Stimulated activated CD4-positive, alpha-beta T cell treated with anti-CD3 and anti-CD28 coated beads, Interleukin-4, amount 100 ng/mL, for 4 hours (primary cell): Measurements from ENCODE around the gene PREX1.

Experiments
- DNase-seq, 2 experiments: peaks; one replicate each; pipeline ENCODE4 v3.0.0-alpha.2; 2020

PREX1 gene

DNA sequence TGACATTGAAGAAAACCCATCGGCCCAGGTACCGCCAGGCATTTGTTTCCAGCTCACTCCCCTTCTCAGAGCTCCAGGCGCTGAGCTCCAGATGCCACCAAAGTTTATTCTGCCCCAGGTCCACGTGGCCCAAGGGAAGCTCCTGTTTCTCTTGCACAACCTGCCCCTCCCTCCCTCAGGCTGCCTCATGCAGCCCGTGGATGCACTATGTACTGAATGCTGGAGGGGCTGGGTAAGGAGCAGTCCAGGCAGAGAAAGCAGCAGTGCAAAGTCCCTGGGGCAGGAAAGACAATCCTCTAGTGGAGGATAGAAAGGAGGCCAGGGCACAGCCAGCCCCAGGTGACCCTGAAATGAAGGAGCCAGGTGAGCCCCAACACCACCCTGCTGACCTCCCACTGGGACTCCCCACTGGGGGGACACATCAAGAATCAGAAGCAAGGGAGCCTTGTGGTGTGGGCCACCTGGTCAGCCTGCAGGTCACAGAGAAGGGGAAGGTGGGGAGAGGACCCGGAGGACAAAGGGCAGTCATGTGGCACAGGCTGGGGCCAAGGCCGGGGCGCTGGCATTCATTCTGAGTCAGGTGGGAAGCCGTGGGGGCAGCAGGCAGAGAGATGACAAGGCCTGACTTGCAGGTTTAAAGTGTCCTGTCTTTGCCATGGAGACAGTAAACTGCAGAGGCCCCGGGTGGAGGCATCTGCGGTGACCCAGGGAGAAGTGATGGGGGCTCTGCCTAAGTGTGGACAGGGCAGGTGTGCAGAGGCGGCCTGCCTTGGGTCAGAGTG is 230.1 kb downstream of the PREX1 start:
- no peak for DNase-seq

DNA sequence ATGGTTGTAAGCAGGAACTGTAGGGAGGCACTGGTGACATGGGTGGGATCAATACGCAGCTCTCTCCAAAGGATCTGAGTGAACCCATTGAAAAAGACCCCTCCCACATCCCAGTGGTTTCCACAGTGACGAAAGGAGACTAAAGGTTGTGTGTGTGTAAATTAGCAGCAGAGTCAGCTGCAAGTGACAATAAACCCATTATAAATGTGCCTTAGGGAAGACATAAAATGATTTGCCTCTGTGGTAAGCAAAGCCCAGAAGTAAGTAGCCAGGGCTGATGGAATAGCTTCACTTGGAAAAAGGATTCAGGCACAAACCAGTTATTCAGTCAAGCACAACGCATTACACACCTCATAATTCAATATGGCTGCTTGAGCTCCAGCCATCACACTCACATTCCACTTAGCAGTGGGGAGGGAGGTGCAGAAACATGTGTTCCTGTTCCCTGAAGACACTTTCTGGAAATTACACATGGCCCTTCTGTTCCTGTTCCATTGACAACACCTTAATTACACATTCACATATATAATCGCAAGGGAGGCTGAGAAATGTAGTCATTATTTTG is 231.4 kb downstream of the PREX1 start:
- DNase-seq: no peak

DNA sequence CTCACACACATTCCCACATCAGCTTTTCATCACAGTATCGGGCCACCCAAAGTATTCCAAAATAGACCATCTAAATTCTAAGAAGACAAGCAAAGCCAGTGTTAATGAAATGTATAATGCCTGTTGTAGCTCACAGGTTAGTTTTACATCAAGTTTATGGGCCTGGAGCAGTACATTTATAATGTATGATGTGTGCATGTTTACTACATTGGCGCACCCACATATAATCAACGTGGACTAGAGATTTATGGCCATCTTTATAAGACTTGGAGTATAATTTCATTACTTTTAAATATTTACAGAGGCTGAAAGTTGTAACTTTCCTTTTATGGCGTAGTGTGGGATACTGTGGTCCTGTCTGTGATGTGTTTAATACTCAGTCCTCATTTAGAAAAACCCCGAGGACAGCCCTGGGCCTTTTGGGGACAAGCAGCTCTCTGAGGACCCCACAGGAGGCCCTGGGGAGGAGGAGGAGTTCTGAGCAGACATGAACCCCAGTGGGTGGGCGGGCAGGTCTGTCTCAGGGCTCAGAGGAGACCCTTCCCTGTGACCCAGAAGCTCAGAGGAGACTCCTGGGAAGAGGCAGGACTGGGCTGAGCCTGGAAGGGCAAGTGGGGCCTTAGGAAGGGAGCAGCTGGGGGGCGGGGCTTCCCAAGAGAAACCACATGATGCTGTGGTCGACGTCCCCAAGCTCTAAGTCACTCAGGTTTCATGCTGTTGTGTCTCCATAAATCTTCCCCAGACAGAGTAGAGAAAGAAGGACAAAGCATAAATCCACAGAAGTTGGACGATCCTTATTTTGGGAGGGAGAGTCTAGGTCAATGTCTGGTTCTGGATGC is 232.1 kb downstream of the PREX1 start:
- no peak for DNase-seq

DNA sequence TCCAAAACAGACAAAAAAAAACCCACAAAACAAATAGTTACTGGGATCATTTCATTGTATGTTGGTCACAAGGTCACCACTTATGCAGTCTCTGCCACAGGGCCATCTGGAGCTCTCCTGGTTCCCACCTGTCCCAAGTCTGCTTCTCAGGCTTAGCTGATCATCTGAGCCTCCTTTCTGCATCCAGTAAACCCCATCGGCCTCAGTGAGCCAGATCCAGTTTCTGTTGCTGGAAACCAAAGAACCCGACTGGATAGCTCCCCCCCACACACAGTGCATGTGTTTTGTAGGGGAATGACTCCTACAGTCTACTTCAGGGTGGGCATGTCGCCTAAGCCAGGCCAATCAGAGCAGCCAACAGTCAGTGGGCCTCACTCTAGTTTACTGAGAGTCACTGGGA is 233.3 kb downstream of the PREX1 start:
- no peak for DNase-seq

DNA sequence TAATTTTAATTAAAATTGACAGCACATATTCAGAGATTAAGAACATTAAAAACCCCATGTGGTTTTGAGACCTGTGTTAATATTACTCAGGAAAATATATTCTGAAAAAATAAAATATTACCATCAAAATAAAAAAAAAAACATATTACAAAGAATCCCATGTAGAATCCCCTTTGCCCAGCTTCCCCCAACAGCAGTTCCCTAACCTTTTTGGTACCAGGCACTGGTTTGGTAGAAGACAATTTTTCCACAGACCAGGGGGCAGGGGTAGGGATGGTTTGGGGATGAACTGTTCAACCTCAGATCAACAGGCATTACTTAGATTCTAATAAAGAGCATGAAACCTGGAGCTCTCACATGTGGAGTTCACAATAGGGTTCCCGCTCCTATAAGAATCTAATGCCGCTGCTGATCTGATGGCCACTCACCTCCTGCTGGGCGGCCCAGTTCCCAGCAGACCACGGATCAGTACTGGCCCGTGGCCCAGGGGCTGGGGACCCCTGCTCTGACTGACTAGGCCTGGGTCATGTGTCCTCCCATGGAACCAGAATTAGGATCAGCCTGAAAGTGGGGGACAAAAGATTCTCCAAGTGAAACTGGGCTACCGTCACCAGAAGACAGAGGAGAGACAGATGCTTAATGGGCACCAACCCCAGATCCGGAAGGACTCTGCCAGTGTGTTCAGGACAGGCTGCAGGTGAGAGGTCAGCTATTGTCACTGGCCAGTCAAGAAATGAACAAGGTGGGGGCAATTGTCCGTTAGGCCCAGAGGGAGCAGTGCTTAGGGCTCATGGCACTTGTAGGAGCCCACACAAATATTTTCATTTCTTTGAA is 235.5 kb downstream of the PREX1 start:
- DNase-seq: no peak

DNA sequence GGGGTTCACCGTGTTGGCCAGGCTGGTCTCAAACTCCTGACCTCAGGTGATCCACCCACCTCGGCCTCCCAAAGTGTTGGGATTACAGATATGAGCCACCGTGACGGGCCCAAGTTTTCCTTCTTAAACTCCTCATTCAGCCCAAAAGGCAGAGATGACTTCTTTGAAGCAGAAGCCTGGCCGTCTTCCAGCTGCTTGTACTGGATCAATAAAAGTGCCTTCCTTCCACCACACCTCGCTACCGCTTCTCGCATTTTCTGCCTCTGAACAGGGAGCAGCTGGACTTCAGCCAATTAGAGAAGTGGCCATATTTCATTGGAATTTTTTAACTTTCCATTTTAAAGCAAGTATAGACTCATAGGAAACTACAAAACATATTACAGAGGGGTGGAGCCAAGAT is 241.1 kb downstream of the PREX1 start:
- no peak for DNase-seq

DNA sequence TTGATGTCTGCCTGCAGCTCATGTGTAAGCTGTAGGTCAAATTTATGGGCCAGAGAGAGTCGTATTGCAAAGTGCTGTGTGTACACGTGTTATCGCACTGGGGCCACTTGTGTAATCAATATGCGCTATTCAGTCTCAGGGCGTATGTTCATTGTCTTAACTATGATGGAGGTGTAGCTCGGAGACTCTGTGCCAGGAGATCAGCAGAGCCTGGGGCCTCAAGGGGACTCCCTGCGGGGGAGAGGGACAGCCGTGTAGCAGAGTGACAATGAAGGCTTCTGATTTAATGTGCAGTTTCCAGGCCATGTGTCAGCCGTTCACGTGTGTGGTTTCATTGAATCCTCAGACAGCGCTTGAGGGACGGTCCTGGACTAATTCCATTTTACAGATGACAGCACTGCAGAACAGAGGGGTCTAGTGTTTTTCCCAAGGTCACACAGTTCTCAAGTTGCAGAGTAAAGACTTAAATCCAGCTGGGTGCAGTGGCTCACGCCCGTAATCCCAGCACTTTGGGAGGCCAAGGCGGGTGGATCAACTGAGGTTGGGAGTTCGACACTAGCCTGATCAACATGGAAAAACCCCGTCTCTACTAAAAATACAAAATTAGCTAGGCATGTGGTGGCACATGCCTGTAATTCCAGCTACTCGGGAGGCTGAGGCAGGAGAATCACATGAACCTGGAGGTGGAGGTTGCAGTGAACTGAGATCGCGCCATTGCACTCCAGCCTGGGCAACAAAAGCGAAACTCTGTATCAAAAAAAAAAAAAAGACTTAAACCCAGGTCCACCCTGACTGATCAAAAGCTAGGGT is 242.5 kb downstream of the PREX1 start:
- DNase-seq: no peak

DNA sequence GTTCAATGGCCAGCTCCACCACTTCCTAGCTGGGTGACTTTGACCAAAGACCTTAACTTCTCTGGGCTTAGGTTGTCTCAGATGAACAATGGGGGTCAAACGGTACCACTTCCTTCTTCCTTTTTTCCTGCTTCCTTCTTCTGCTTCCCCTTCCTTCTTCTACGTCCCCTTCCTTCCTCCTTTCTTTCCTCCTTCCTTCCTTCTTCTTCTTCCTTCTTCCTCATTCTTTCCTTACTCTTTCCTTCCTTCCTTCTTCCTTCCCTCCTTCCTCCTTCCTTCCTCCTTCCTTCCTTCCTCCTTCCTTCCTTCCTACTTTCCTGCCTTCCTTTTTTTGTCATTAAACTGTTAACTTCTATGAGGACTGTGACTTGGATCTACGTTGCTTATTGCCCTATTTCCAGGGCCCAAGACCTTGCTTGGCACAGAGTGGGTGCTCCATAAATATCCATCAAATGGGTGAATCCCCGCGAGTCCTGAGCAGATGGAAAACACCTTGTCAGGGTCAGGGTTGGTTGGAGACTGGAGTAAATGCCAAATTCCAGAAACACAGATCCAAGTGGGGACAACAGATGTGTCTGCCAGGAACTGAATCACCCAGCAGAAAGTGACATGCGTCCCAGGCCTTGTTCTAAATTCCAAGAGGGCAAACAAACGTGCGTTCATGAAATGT is 243.3 kb downstream of the PREX1 start:
- DNase-seq: no peak

DNA sequence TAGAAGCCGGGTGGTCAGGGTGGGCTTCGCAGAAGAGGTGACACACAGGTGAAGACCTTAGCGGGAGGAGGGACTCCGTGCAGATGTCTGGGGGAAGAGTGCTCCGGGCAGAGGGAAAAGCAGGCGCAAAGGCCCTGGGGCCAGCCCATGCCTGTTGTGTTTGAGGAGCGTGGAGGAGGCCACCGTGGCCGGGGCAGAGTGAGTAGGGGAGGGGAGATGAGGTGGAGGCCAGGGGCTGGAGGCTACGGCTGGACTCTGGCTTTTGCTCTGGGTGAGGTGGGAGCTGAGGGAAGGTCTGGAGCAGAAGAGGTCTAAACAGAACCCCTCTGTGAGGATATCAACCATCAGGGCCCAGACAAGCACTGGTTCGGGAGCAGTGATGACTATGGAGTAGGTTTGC is 244.0 kb downstream of the PREX1 start:
- no peak for DNase-seq

DNA sequence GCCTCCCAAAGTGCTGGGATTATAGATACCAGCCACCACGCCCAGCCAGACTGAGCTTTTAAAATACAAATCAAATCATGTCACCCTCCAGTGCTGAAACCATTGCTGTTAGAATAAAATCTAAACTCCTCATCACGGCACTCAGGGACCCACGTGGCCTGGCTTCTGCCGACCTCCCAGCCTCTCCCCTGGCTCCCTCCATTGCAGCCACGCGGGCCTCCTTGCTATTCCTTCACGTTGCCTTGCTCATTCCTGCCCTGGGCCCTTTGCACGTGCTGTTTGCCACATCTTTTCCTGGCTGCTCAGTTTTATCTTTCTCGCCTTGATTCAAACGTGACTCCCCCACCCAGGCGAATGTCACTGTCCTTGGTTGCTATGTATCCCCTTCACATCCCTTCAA is 244.6 kb downstream of the PREX1 start:
- no peak for DNase-seq

DNA sequence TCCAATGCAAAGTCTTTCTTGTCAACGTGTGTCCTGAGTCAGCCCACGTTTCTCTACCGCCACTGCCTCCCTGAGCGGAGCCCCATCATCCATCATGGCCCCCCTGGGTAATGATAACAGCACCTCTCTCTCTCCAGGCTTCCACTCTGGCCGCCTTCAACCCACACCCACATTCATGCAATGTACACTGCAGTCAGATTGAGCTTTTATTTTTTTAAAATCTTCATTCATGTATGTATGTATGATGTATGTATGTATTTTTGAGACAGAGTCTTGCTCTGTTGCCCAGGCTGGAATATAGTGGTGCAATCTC is 245.2 kb downstream of the PREX1 start:
- DNase-seq: no peak

DNA sequence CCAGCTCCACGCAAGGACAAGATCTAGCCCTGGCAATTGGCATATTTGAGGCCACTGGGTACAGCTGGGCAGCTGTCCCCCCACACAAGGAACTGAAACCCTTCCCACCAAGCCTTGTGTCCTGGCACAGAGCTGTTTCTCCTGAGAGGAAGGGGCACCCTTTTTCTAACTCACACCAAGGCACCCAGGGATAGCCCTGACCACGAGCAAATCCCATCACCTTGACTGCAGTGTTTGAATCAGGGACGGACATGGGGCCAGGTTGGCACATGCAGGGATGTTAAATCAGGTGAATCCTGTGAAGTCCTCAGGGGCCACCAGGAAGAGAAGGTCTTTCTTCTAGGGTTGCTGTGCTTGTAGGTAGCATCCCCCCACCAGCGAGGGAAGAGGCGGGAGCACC is 246.6 kb downstream of the PREX1 start:
- DNase-seq: no peak

DNA sequence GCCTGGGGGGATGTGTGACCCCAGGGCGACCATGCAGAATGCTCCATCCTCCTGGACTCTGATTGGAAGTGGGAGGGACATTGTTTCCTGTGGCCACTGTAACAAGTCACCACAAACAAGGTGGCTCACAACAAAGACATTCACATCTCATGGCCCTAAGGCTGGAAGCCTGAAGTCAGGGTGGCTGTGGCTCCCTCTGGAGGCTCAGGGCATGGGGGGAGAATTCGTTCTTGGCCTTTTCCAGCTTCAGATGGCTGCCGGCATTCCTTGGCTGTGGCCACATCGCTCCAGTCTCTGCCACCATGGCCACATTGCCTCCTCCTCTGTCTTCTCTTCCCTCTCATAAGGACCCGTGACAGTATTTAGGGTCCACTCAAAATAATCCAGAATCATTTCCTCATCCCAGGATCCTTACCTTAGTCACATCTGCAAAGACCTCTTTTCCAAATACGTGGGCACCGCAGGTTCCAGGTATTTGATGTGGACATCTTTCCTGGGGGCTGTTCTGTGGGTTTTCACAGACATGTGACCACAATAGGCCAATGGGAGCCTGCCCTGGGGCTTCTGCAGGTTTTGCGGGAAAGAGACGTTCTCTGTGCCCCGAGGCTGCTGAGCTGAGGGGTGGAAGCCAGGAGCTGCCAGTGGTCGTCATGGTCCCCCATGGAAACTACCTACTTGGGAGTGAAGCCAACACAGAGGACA is 249.3 kb downstream of the PREX1 start:
- no peak for DNase-seq

DNA sequence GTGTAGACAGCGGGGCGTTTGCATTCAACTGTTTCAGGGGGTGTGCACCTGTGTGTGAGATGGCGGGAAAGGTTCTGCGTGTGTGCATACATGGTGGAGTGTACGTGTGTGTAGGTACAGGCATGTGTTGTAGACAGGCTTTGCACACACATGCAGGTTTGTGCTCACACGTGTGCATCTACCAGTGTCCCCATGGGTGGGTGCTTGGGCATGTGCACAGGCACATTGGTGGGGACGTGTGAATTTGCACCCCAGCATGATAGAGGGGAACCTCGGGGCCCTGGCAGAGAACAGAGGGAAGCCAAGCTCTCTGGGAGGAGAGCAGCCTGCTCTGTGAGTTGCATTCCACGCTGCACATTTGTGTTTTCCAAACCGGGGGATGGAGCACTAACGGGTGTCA is 250.2 kb downstream of the PREX1 start:
- DNase-seq: no peak

DNA sequence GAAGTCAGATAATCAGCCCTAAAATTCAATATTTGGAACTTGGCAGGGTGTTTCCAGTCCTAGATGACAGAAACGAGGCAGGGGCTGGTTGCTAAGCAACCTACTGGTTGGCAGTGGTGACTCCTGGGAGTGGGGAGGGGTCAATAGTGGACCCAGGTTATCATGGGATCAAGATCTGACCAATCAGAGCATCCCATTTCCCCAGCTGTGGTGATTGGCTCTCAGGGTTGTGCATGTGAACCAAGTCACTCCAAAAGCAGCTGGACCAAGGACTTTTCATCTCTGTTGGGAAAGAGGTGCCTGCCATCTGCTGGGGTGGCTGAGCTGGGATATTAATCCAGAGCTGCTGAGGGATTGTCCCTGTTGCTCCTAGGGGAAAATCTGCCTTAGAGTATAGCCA is 253.4 kb downstream of the PREX1 start:
- no peak for DNase-seq
